ENCODE results near the gene PFKFB3. TPM values are rescaled to one million over a fixed set of nuclear protein-coding genes. Genes with fewer than 3 reads are reported as not detected.

PFKFB3 gene
- 18.7 TPM for polyA plus RNA-seq (2013, experiment 1 of 2)
- polyA plus RNA-seq (2013, experiment 2 of 2) = 18.7 TPM

- H3K9ac ChIP-seq (ENCODE audit: low read length) = peak within 1 kb of the TSS; percentile 91
- DNase-seq = peak; percentile 97
- H2BK15ac ChIP-seq (replicated peaks; ENCODE audit: low read depth) = no peak within 1 kb of the TSS
- H2AK5ac ChIP-seq (ENCODE audit: low read length) = no peak within 1 kb of the TSS
- no peak within 1 kb of the TSS for H3K4ac ChIP-seq (ENCODE audit: low read depth, low read length)
- H3K27ac ChIP-seq (ENCODE audit: low read depth, low read length) = peak within 1 kb of the TSS; percentile 94
- H3K79me1 ChIP-seq (ENCODE audit: low read length) = peaks cover 11% of the 10 kb centered on the region
- H3K4me3 ChIP-seq (ENCODE audit: low read length) = peak within 1 kb of the TSS; percentile 83
- H3K4me1 ChIP-seq (ENCODE audit: control insufficient read depth, low read depth, low read length) = peaks cover 6% of the 10 kb centered on the region
- peak within 1 kb of the TSS; percentile 70 for H2BK5ac ChIP-seq (ENCODE audit: low read length)
- peak within 1 kb of the TSS; percentile 98 for H3K56ac ChIP-seq (ENCODE audit: low read length)
- H4K5ac ChIP-seq (ENCODE audit: low read length) = no peak within 1 kb of the TSS
- H2BK120ac ChIP-seq (ENCODE audit: low read depth, low read length) = no peak within 1 kb of the TSS
- H3K36me3 ChIP-seq (ENCODE audit: control insufficient read depth, insufficient read depth, low read length) = peaks cover 2% of the 10 kb centered on the region
- H3K23ac ChIP-seq (ENCODE audit: low read length) = peak within 1 kb of the TSS; percentile 80
- H3K18ac ChIP-seq (ENCODE audit: low read length) = peak within 1 kb of the TSS; percentile 33
- no peak within 1 kb of the TSS for H4K8ac ChIP-seq (ENCODE audit: low read depth, low read length)
- peaks cover 13% of the 10 kb centered on the region for H3K79me2 ChIP-seq (ENCODE audit: control insufficient read depth, insufficient read depth, low read length)
- WGBS (ENCODE audit: extremely low coverage, insufficient coverage, low lambda C conversion rate) = no CpG with 5 or more reads among the region's 75 CpGs
- peak within 1 kb of the TSS; percentile 77 for H3K4me2 ChIP-seq (ENCODE audit: low read length)
- H3K27me3 ChIP-seq (ENCODE audit: insufficient read depth, low read length, poor library complexity) = peaks cover 15% of the 10 kb centered on the region
Measured at GRCh38 chr10:6202684-6203330, at the start of gene PFKFB3. PFKFB3 (plus strand) TSS chr10:6202932; CDS start chr10:6203261, 329 bp downstream.

GRCh38 chr10:6153845-6154244 is 48.9 kb upstream of the PFKFB3 start:
- no peak for DNase-seq
- no peak overlapping the region for H2BK5ac ChIP-seq (ENCODE audit: low read length)
- no peak overlapping the region for H2BK120ac ChIP-seq (ENCODE audit: low read depth, low read length)
- no peak overlapping the region for H4K5ac ChIP-seq (ENCODE audit: low read length)
- peaks cover 12% of the 10 kb centered on the region for H3K79me1 ChIP-seq (ENCODE audit: low read length)
- no peak overlapping the region for H3K9ac ChIP-seq (ENCODE audit: low read length)
- H4K8ac ChIP-seq (ENCODE audit: low read depth, low read length) = no peak overlapping the region
- no peak overlapping the region for H3K4ac ChIP-seq (ENCODE audit: low read depth, low read length)
- no peak overlapping the region for H2BK15ac ChIP-seq (replicated peaks; ENCODE audit: low read depth)
- no CpG with 5 or more reads among the region's 7 CpGs for WGBS (ENCODE audit: extremely low coverage, insufficient coverage, low lambda C conversion rate)
- no peak overlapping the region for H3K18ac ChIP-seq (ENCODE audit: low read length)
- H3K27ac ChIP-seq (ENCODE audit: low read depth, low read length) = no peak overlapping the region
- no peak overlapping the region for H3K4me3 ChIP-seq (ENCODE audit: low read length)
- no peak overlapping the region for H3K23ac ChIP-seq (ENCODE audit: low read length)
- H3K27me3 ChIP-seq (ENCODE audit: insufficient read depth, low read length, poor library complexity) = no peaks in the 10 kb centered on the region
- peaks cover 5% of the 10 kb centered on the region for H3K4me1 ChIP-seq (ENCODE audit: control insufficient read depth, low read depth, low read length)
- H3K56ac ChIP-seq (ENCODE audit: low read length) = no peak overlapping the region
- peaks cover 5% of the 10 kb centered on the region for H3K79me2 ChIP-seq (ENCODE audit: control insufficient read depth, insufficient read depth, low read length)
- H2AK5ac ChIP-seq (ENCODE audit: low read length) = no peak overlapping the region
- no peaks in the 10 kb centered on the region for H3K36me3 ChIP-seq (ENCODE audit: control insufficient read depth, insufficient read depth, low read length)
- H3K4me2 ChIP-seq (ENCODE audit: low read length) = no peak overlapping the region

- Histone ChIP-seq H3K4ac (ENCODE audit: low read depth, low read length) (no peak overlapping the region), H3K18ac (ENCODE audit: low read length) (no peak overlapping the region), H2BK120ac (ENCODE audit: low read depth, low read length) (no peak overlapping the region), H3K27me3 (ENCODE audit: insufficient read depth, low read length, poor library complexity) (no peaks in the 10 kb centered on the region), H3K9ac (ENCODE audit: low read length) (no peak overlapping the region), H3K23ac (ENCODE audit: low read length) (no peak overlapping the region), H3K4me3 (ENCODE audit: low read length) (no peak overlapping the region), H2BK5ac (ENCODE audit: low read length) (no peak overlapping the region), H3K36me3 (ENCODE audit: control insufficient read depth, insufficient read depth, low read length) (no peaks in the 10 kb centered on the region), H2AK5ac (ENCODE audit: low read length) (no peak overlapping the region), H4K5ac (ENCODE audit: low read length) (no peak overlapping the region), H4K8ac (ENCODE audit: low read depth, low read length) (no peak overlapping the region), H2BK15ac (replicated peaks; ENCODE audit: low read depth) (no peak overlapping the region), H3K4me2 (ENCODE audit: low read length) (no peak overlapping the region), H3K56ac (ENCODE audit: low read length) (no peak overlapping the region), H3K4me1 (ENCODE audit: control insufficient read depth, low read depth, low read length) (peaks cover 5% of the 10 kb centered on the region), H3K79me2 (ENCODE audit: control insufficient read depth, insufficient read depth, low read length) (peaks cover 5% of the 10 kb centered on the region), H3K27ac (ENCODE audit: low read depth, low read length) (no peak overlapping the region), H3K79me1 (ENCODE audit: low read length) (peaks cover 12% of the 10 kb centered on the region)
- DNase-seq = no peak
- WGBS (ENCODE audit: extremely low coverage, insufficient coverage, low lambda C conversion rate) = no CpG with 5 or more reads among the region's 14 CpGs
Measured at GRCh38 chr10:6154566-6154965, 48.2 kb upstream of the PFKFB3 start.

GRCh38 chr10:6158276-6158675 is 44.5 kb upstream of the PFKFB3 start:
- Histone ChIP-seq H2AK5ac (ENCODE audit: low read length) (no peak overlapping the region), H4K8ac (ENCODE audit: low read depth, low read length) (no peak overlapping the region), H3K4me2 (ENCODE audit: low read length) (no peak overlapping the region), H3K4me3 (ENCODE audit: low read length) (no peak overlapping the region), H3K9ac (ENCODE audit: low read length) (no peak overlapping the region), H3K36me3 (ENCODE audit: control insufficient read depth, insufficient read depth, low read length) (no peaks in the 10 kb centered on the region), H3K4ac (ENCODE audit: low read depth, low read length) (no peak overlapping the region), H3K27ac (ENCODE audit: low read depth, low read length) (no peak overlapping the region), H3K27me3 (ENCODE audit: insufficient read depth, low read length, poor library complexity) (no peaks in the 10 kb centered on the region), H3K79me1 (ENCODE audit: low read length) (peaks cover 7% of the 10 kb centered on the region), H3K4me1 (ENCODE audit: control insufficient read depth, low read depth, low read length) (peaks cover 1% of the 10 kb centered on the region), H3K23ac (ENCODE audit: low read length) (no peak overlapping the region), H3K18ac (ENCODE audit: low read length) (no peak overlapping the region), H2BK120ac (ENCODE audit: low read depth, low read length) (no peak overlapping the region), H4K5ac (ENCODE audit: low read length) (no peak overlapping the region), H2BK15ac (replicated peaks; ENCODE audit: low read depth) (no peak overlapping the region), H2BK5ac (ENCODE audit: low read length) (no peak overlapping the region), H3K79me2 (ENCODE audit: control insufficient read depth, insufficient read depth, low read length) (peaks cover under 1% of the 10 kb centered on the region), H3K56ac (ENCODE audit: low read length) (no peak overlapping the region)
- no peak for DNase-seq
- no CpG with 5 or more reads among the region's 7 CpGs for WGBS (ENCODE audit: extremely low coverage, insufficient coverage, low lambda C conversion rate)

- DNase-seq = no peak
- Histone ChIP-seq H3K4me1 (ENCODE audit: control insufficient read depth, low read depth, low read length) (peaks cover 1% of the 10 kb centered on the region), H2BK5ac (ENCODE audit: low read length) (no peak overlapping the region), H2BK15ac (replicated peaks; ENCODE audit: low read depth) (no peak overlapping the region), H3K56ac (ENCODE audit: low read length) (no peak overlapping the region), H2BK120ac (ENCODE audit: low read depth, low read length) (no peak overlapping the region), H3K9ac (ENCODE audit: low read length) (no peak overlapping the region), H3K36me3 (ENCODE audit: control insufficient read depth, insufficient read depth, low read length) (no peaks in the 10 kb centered on the region), H3K4me3 (ENCODE audit: low read length) (no peak overlapping the region), H4K5ac (ENCODE audit: low read length) (no peak overlapping the region), H3K4ac (ENCODE audit: low read depth, low read length) (no peak overlapping the region), H3K18ac (ENCODE audit: low read length) (no peak overlapping the region), H3K79me1 (ENCODE audit: low read length) (peaks cover 8% of the 10 kb centered on the region), H4K8ac (ENCODE audit: low read depth, low read length) (no peak overlapping the region), H3K4me2 (ENCODE audit: low read length) (no peak overlapping the region), H3K79me2 (ENCODE audit: control insufficient read depth, insufficient read depth, low read length) (peaks cover 8% of the 10 kb centered on the region), H3K23ac (ENCODE audit: low read length) (no peak overlapping the region), H3K27me3 (ENCODE audit: insufficient read depth, low read length, poor library complexity) (no peaks in the 10 kb centered on the region), H3K27ac (ENCODE audit: low read depth, low read length) (no peak overlapping the region), H2AK5ac (ENCODE audit: low read length) (no peak overlapping the region)
- no CpG with 5 or more reads among the region's 3 CpGs for WGBS (ENCODE audit: extremely low coverage, insufficient coverage, low lambda C conversion rate)
Measured at GRCh38 chr10:6161921-6162320, 40.8 kb upstream of the PFKFB3 start.

Data from mesendoderm (in vitro differentiated cells).